ENCODE data around the gene GPRC6A. TPM values are rescaled to one million over a fixed set of nuclear protein-coding genes. Genes with fewer than 3 reads are reported as not detected.
"Not testable (repeated sequence)": the region's sequence is repeated elsewhere in the genome, so short reads cannot be mapped to it uniquely, and the experiment has no call there.

Gene GPRC6A
- total and polyA plus RNA-seq, 10 of the 15 experiments (the other 5 are each of a cell fraction or from before 2014, with no cell fraction given), result not detected

- Histone ChIP-seq H3K4me2 (ENCODE audit: control insufficient read depth, insufficient read depth) (no peak overlapping the region), H3K4me1 (ENCODE audit: control insufficient read depth, insufficient read depth, low read length) (no peaks in the 10 kb centered on the region), H3K4me3 (no peak overlapping the region), H3K27me3 (replicated peaks in 1 of 2; ENCODE audit: control insufficient read depth in 2 of 2, insufficient read depth in 2 of 2, low read length in 1 of 2) (no peaks in the 10 kb centered on the region), H2AFZ (ENCODE audit: control insufficient read depth, low read depth, low read length) (no peak overlapping the region), H3K36me3 (ENCODE audit: control insufficient read depth in 2 of 2, insufficient read depth in 2 of 2, low read length in 1 of 2) (no peaks in the 10 kb centered on the region), H3K79me2 (ENCODE audit: control insufficient read depth, insufficient read depth, low read length) (no peaks in the 10 kb centered on the region), H3K27ac (ENCODE audit: control insufficient read depth, insufficient read depth) (no peak overlapping the region), H3K9ac (ENCODE audit: control insufficient read depth, insufficient read depth, low read length) (no peak overlapping the region), H3K9me3 (replicated peaks; ENCODE audit: control insufficient read depth, insufficient read depth, low read length) (no peaks in the 10 kb centered on the region), H4K20me1 (ENCODE audit: control insufficient read depth, insufficient read depth) (no peaks in the 10 kb centered on the region)
- no TSS peak for BruUV-seq (replicated peaks)
- DNase-seq (ENCODE audit: low read depth, low spot score) (no peak), ATAC-seq (no peak), FAIRE-seq (no peak)
- 28% methylated on average over 2 of the region's 2 CpGs for WGBS (ENCODE audit: insufficient coverage, insufficient replicate concordance, low lambda C conversion rate, missing lambda C conversion rate)
- ChIA-PET RAD21 (ENCODE audit: unreplicated experiment) (no interaction called here), POLR2A (no interaction called here), SMC1A (ENCODE audit: uncharacterized antibody, unreplicated experiment) (no interaction called here), CTCF (interaction anchor here (0.6 to 1.4 kb wide), 2 partner anchors 48 to 169 kb away, joined by 3 read pairs; no protein-coding TSS in a partner anchor)
- no peak for TF ChIP-seq STAT1 (conservative IDR thresholded peaks at IDR 0.05)
- TF ChIP-seq RELB (IDR thresholded peaks at IDR 0.05; ENCODE audit: low read depth), result no peak
- TF ChIP-seq STAT3 (IDR thresholded peaks at IDR 0.05; ENCODE audit: low read depth, low read length), result no peak
- no peak for TF ChIP-seq BMI1 (IDR thresholded peaks at IDR 0.05; ENCODE audit: borderline replicate concordance)
- no peak for TF ChIP-seq TBL1XR1 (IDR thresholded peaks at IDR 0.05; ENCODE audit: low read depth, low read length)
- TF ChIP-seq MEF2A (IDR thresholded peaks at IDR 0.05; ENCODE audit: insufficient read depth, low read depth, low read length), result no peak
- TF ChIP-seq IRF3 (IDR thresholded peaks at IDR 0.05), result no peak
- no peak for TF ChIP-seq MAX (IDR thresholded peaks at IDR 0.05; ENCODE audit: low read depth, low read length)
- TF ChIP-seq TCF7 (IDR thresholded peaks at IDR 0.05; ENCODE audit: borderline replicate concordance), result no peak
- TF ChIP-seq RAD51 (IDR thresholded peaks at IDR 0.05), result no peak
- TF ChIP-seq GABPA (IDR thresholded peaks at IDR 0.05; ENCODE audit: low read depth), result no peak
- in situ Hi-C loops (cut with MboI), result no loop called here
- intact Hi-C loops (cut with micrococcal nuclease; ENCODE audit: unreplicated experiment), result no loop called here
Observed at GRCh38 chr6:116827561-116828240, 1.2 kb downstream of the GPRC6A start.

GRCh38 chr6:116816336-116816735 is 12.5 kb downstream of the GPRC6A start:
- RAD21 ChIA-PET (ENCODE audit: unreplicated experiment); H3K4me3 ChIP-seq; intact Hi-C loops (cut with micrococcal nuclease; ENCODE audit: unreplicated experiment); H3K4me2 ChIP-seq (ENCODE audit: control insufficient read depth, insufficient read depth); H3K9me3 ChIP-seq (replicated peaks; ENCODE audit: control insufficient read depth, insufficient read depth, low read length); BruUV-seq (replicated peaks); POLR2A ChIA-PET; H3K27ac ChIP-seq (ENCODE audit: control insufficient read depth, insufficient read depth); DNase-seq (ENCODE audit: low read depth, low spot score); H3K4me1 ChIP-seq (ENCODE audit: control insufficient read depth, insufficient read depth, low read length); H3K9ac ChIP-seq (ENCODE audit: control insufficient read depth, insufficient read depth, low read length); ATAC-seq; SMC1A ChIA-PET (ENCODE audit: uncharacterized antibody, unreplicated experiment); H2AFZ ChIP-seq (ENCODE audit: control insufficient read depth, low read depth, low read length); CTCF ChIA-PET; H3K79me2 ChIP-seq (ENCODE audit: control insufficient read depth, insufficient read depth, low read length); H4K20me1 ChIP-seq (ENCODE audit: control insufficient read depth, insufficient read depth); FAIRE-seq; H3K27me3 ChIP-seq (replicated peaks in 1 of 2; ENCODE audit: control insufficient read depth in 2 of 2, insufficient read depth in 2 of 2, low read length in 1 of 2); in situ Hi-C loops (cut with MboI); H3K36me3 ChIP-seq (ENCODE audit: control insufficient read depth in 2 of 2, insufficient read depth in 2 of 2, low read length in 1 of 2): not testable (repeated sequence)
- 87% methylated on average over 12 of the region's 15 CpGs for WGBS (ENCODE audit: insufficient coverage, insufficient replicate concordance, low lambda C conversion rate, missing lambda C conversion rate)
